Endothelial cell of umbilical vein (primary cell): ENCODE data around the gene SLC41A3. TPM values are rescaled to one million over a fixed set of nuclear protein-coding genes. Genes with fewer than 3 reads are reported as not detected.

Experiments
- BruUV-seq: library from RNA; stranded (reverse); fragments of 400-500 nt; replicated peaks from 2 replicates; lab custom pipeline; 2021; lab: Mats Ljungman, UMichigan
- CTCF ChIA-PET: fragments of 300-600, 350-600 bp; sonication (Branson Sonifier 250); formaldehyde crosslinking; loops from one replicate; lab custom pipeline; 2021; ENCODE audit warnings: antibody characterized with exemption, inconsistent platforms; lab: Charles Lee
- POLR2A ChIA-PET: fragments of 300-600, 350-600 bp; sonication (Branson Sonifier 250); formaldehyde crosslinking; loops from one replicate; lab custom pipeline; 2021; ENCODE audit warnings: antibody characterized with exemption, inconsistent platforms; lab: Charles Lee
- DNase-seq: peaks from one replicate; pipeline ENCODE4 v3.0.0-alpha.2; 2011; ENCODE audit warnings: low read depth, low spot score
- FAIRE-seq: peaks from 2 replicates; lab custom pipeline; 2011; peaks lifted over from hg19 to GRCh38; lab: Jason Lieb, UNC
- H2AFZ ChIP-seq: 2 replicates; pipeline ENCODE4 v1.6.0; 2012; ENCODE audit warnings: low read depth, low read length, control low read depth, inconsistent platforms
- H3K27ac ChIP-seq: 2 replicates; pipeline ENCODE4 v1.5.1; 2011; ENCODE audit warnings: low read depth, mild to moderate bottlenecking, control low read depth, low read length, moderate library complexity; ENCODE audit not compliant: insufficient read depth
- H3K27me3 ChIP-seq, 2 experiments: 2 replicates each; pipeline versions ENCODE4 v1.6.0 to v1.6.1; 2011; ENCODE audit warnings: low read length in 2 of 2, mixed read lengths in 1 of 2; ENCODE audit not compliant: control insufficient read depth in 2 of 2, insufficient read depth in 2 of 2
- H3K36me3 ChIP-seq, 2 experiments: 2 replicates in 1 of 2; 3 replicates in 1 of 2; pipeline ENCODE4 v1.5.1; 2011; ENCODE audit warnings: low read length in 2 of 2, mild to moderate bottlenecking in 1 of 2, moderate library complexity in 1 of 2; ENCODE audit not compliant: control insufficient read depth in 2 of 2, insufficient read depth in 2 of 2; ENCODE audit errors: extremely low read depth in 1 of 2
- H3K4me1 ChIP-seq: 3 replicates; pipeline ENCODE4 v1.5.1; 2011; ENCODE audit warnings: mild to moderate bottlenecking, low read length; ENCODE audit not compliant: control insufficient read depth, insufficient read depth; ENCODE audit errors: extremely low read depth
- H3K4me2 ChIP-seq: 2 replicates; pipeline ENCODE4 v1.6.1; 2011; ENCODE audit warnings: low read length, control low read depth, mixed read lengths; ENCODE audit not compliant: insufficient read depth
- H3K4me3 ChIP-seq, 3 experiments: fragments of 200-600 bp in 1 of 3; sonication (generic), shearing (Covaris generic) in 1 of 3; replicated peaks in 1 of 3; 2 replicates each; pipeline ENCODE4 v1.5.1; 2011 to 2016; ENCODE audit warnings: control low read depth in 3 of 3, low read length in 3 of 3, mild to moderate bottlenecking in 2 of 3, inconsistent platforms in 1 of 3, low read depth in 1 of 3, moderate library complexity in 1 of 3; ENCODE audit not compliant: insufficient read depth in 1 of 3
- H3K79me2 ChIP-seq: 2 replicates; pipeline ENCODE4 v1.6.0; 2012; ENCODE audit warnings: low read length, inconsistent platforms; ENCODE audit not compliant: control insufficient read depth, insufficient read depth
- H3K9ac ChIP-seq: replicated peaks from 2 replicates; pipeline ENCODE3; 2011; ENCODE audit warnings: low read length, control low read depth; ENCODE audit not compliant: insufficient read depth; ENCODE audit errors: extremely low read depth
- H3K9me1 ChIP-seq: replicated peaks from 3 replicates; pipeline ENCODE4 v1.6.0; 2011; ENCODE audit warnings: mild to moderate bottlenecking, low read length; ENCODE audit not compliant: control insufficient read depth, insufficient read depth; ENCODE audit errors: extremely low read depth
- H3K9me3 ChIP-seq: replicated peaks from 2 replicates; pipeline ENCODE4 v1.5.1; 2012; ENCODE audit warnings: low read length, inconsistent platforms; ENCODE audit not compliant: control insufficient read depth, insufficient read depth
- H4K20me1 ChIP-seq: replicated peaks from 2 replicates; pipeline ENCODE3; 2011; ENCODE audit warnings: mild to moderate bottlenecking, low read length; ENCODE audit not compliant: control insufficient read depth, insufficient read depth; ENCODE audit errors: extremely low read depth
- CTCF ChIP-seq, 2 donors: IDR thresholded peaks; 1 replicate in 1 of 2; 2 replicates in 1 of 2; pipeline ENCODE4 v1.5.1; 2011; ENCODE audit warnings: low read length in 2 of 2, mild to moderate bottlenecking in 2 of 2, moderate library complexity in 2 of 2, control low read depth in 1 of 2, inconsistent platforms in 1 of 2, low read depth in 1 of 2; ENCODE audit not compliant: insufficient read depth in 1 of 2; ENCODE audit errors: extremely low read depth in 1 of 2
- EZH2 ChIP-seq: IDR thresholded peaks from 2 replicates; pipeline ENCODE4 v1.6.1; 2012; ENCODE audit warnings: borderline replicate concordance, low read depth, mild to moderate bottlenecking, moderate library complexity, low read length, inconsistent platforms; ENCODE audit not compliant: severe bottlenecking
- FOS ChIP-seq: IDR thresholded peaks from 2 replicates; pipeline ENCODE4 v1.6.1; 2011; ENCODE audit warnings: mild to moderate bottlenecking, low read length, moderate library complexity, borderline replicate concordance; ENCODE audit not compliant: insufficient read depth
- GATA2 ChIP-seq: IDR thresholded peaks from 2 replicates; pipeline ENCODE4 v1.7.0; 2011; ENCODE audit warnings: low read depth, mild to moderate bottlenecking, moderate library complexity, mixed read lengths, low read length; ENCODE audit not compliant: insufficient read length, insufficient read depth
- MAX ChIP-seq: IDR thresholded peaks from 2 replicates; pipeline ENCODE4 v1.6.1; 2011; ENCODE audit not compliant: insufficient read depth, insufficient read length
- POLR2A ChIP-seq: IDR thresholded peaks from 2 replicates; pipeline ENCODE4 v1.6.1; 2012; ENCODE audit warnings: low read depth, mild to moderate bottlenecking, control low read depth, low read length
- POLR2AphosphoS5 ChIP-seq: IDR thresholded peaks from 2 replicates; pipeline ENCODE4 v1.6.1; 2012; ENCODE audit warnings: low read depth, mild to moderate bottlenecking, control low read depth, low read length, moderate library complexity; ENCODE audit not compliant: insufficient read depth
- dilution Hi-C: fragments of 300-500 bp; cut with MboI; formaldehyde crosslinking; loops from one replicate; pipeline ENCODE4 v1.15.0; 2019; ENCODE audit warnings: low sequenced_read_pairs; ENCODE audit not compliant: extremely low pct_ligation_motif_present
- intact Hi-C: fragments of 100-400 bp; cut with micrococcal nuclease; formaldehyde crosslinking; loops from one replicate; pipeline ENCODE4 v1.10.0; 2022
- polyA plus RNA-seq, 4 experiments: library from polyadenylated mRNA; depleted of rRNA in 3 of 4; stranded (reverse) in 3 of 4; unstranded in 1 of 4; fragments of >200 nt; gene quantifications; 2 replicates each; pipeline versions ENCODE4 v1.2.1 to v1.2.3, GENCODE V29; 2011 to 2012; ENCODE audit warnings: missing spikeins in 1 of 4
- total RNA-seq: library from RNA; stranded (reverse); gene quantifications from 2 replicates; pipeline ENCODE4 v1.2.3, GENCODE V29; 2021

Gene SLC41A3
- total and polyA plus RNA-seq, 2 donors (not counting 3 experiments of a cell fraction or from before 2014, with no cell fraction given), result 52.5 to 118 TPM

GRCh38 chr3:126124896-126125295 is 41.0 kb upstream of the SLC41A3 start:
- DNase-seq, result no peak
- Histone ChIP-seq H3K9me1 (no peaks in the 10 kb centered on the region), H3K4me2 (no peak overlapping the region), H3K27ac (no peak overlapping the region), H3K79me2 (no peaks in the 10 kb centered on the region), H3K36me3 (no peaks in the 10 kb centered on the region), H3K27me3 (peaks cover 3 to 4% of the 10 kb centered on the region in 2 experiments), H3K4me1 (peaks cover 7% of the 10 kb centered on the region), H3K9ac (no peak overlapping the region), H3K4me3 (no peak overlapping the region), H3K9me3 (no peaks in the 10 kb centered on the region), H2AFZ (no peak overlapping the region), H4K20me1 (no peaks in the 10 kb centered on the region)
- CTCF ChIA-PET, result interaction anchor here (1.3 kb wide), 1 partner anchor 9 kb away, joined by 3 read pairs; no protein-coding TSS in a partner anchor
- POLR2A ChIA-PET, result no interaction called here
- BruUV-seq, result no TSS peak
- no peak for FAIRE-seq
- intact Hi-C loops (no loop called here), dilution Hi-C loops (no loop called here)
- no peak for TF ChIP-seq GATA2
- TF ChIP-seq MAX, result no peak
- no peak for TF ChIP-seq CTCF (IDR thresholded peaks at IDR 0.05; ENCODE audit: extremely low read depth in 1 of 2, insufficient read depth in 1 of 2, low read depth in 1 of 2, low read length in 2 of 2)
- no peak for TF ChIP-seq EZH2
- TF ChIP-seq FOS, result no peak
- no peak for TF ChIP-seq POLR2A
- TF ChIP-seq POLR2AphosphoS5, result no peak
